ENCODE data around the gene CDCA7L.

Gene CDCA7L

DNA sequence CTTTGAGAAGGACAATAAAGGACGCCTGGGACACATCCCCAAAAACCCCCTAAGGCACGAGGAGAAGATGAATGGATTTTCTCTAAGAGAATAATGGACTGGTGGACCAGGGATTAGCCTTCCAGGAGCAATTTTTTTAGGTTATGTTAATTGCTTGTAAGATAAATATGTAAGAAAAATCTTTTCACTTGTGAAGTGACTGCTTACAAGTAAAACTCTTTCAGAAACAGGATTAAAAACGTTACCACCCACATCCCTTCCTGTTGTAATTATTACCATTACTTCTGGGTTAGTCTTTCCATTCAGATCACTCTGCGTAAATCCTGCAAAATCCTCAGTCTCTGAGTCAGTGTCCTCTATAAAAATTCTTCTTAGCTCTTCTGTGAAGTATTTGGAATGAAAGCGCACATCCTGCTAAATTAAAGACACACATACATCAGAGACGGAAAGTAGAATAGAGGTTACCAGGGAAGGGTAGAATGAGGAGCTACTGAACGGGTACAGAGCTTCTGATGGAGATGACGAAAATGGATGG, 34.3 kb downstream of the CDCA7L start:
- Histone ChIP-seq H3F3A (ENCODE audit: control insufficient read depth, insufficient read depth) (0 out of 2 replicates have a peak, but pooled peaks cover 2% of the 10 kb centered on the region), H3K79me2 (ENCODE audit: control insufficient read depth, low read length) (no peaks in the 10 kb centered on the region), H3K4me3 (ENCODE audit: low read length) (no peak overlapping the region), H4K20me1 (ENCODE audit: control insufficient read depth, insufficient read depth, low read depth, low read length) (peaks cover 3% of the 10 kb centered on the region; the same call in 1 of the 2 replicates), H3K4me1 (ENCODE audit: control insufficient read depth, low read length) (peaks cover 19% of the 10 kb centered on the region), H3K9me2 (replicated peaks; ENCODE audit: control insufficient read depth, low read length) (no peaks in the 10 kb centered on the region), H3K9me3 (ENCODE audit: control insufficient read depth, insufficient read depth, low read length) (no peaks in the 10 kb centered on the region), H3K36me3 (ENCODE audit: control insufficient read depth, low read length) (peaks cover 91% of the 10 kb centered on the region), H3K27me3 (ENCODE audit: control insufficient read depth, low read length) (no peaks in the 10 kb centered on the region), H3K4me2 (ENCODE audit: low read length) (no peak overlapping the region), H3K27ac (ENCODE audit: low read depth, low read length) (no peak overlapping the region)
- TF ChIP-seq, protein P1, sequence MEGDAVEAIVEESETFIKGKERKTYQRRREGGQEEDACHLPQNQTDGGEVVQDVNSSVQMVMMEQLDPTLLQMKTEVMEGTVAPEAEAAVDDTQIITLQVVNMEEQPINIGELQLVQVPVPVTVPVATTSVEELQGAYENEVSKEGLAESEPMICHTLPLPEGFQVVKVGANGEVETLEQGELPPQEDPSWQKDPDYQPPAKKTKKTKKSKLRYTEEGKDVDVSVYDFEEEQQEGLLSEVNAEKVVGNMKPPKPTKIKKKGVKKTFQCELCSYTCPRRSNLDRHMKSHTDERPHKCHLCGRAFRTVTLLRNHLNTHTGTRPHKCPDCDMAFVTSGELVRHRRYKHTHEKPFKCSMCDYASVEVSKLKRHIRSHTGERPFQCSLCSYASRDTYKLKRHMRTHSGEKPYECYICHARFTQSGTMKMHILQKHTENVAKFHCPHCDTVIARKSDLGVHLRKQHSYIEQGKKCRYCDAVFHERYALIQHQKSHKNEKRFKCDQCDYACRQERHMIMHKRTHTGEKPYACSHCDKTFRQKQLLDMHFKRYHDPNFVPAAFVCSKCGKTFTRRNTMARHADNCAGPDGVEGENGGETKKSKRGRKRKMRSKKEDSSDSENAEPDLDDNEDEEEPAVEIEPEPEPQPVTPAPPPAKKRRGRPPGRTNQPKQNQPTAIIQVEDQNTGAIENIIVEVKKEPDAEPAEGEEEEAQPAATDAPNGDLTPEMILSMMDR (IDR thresholded peaks at IDR 0.05; ENCODE audit: low read depth, low read length, poor library complexity, severe bottlenecking) = no peak
- no peak for TF ChIP-seq EZH2phosphoT487 (IDR thresholded peaks at IDR 0.05; ENCODE audit: borderline replicate concordance, low read length)

DNA sequence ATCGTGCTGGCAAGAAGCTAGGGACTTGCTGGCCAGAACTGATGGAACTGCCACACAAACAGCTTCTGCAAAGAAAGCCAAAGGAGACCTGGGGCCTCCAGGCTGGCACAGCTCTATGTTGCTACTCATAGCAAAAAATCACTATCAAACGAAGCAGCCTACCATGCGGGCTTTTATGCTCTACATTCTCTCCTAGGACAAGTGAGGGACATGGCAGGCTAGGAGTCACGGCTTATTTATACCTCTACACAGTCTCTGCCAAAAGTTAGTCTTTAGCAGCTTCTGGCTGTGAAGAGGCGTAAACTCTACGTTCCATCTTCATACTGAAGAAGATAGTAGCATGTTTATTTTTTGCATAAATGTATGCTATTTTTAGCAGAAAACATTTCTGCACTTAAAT, 35.4 kb downstream of the CDCA7L start:
- Histone ChIP-seq H3K9me2 (replicated peaks; ENCODE audit: control insufficient read depth, low read length) (no peaks in the 10 kb centered on the region), H4K20me1 (ENCODE audit: control insufficient read depth, insufficient read depth, low read depth, low read length) (peaks cover 3% of the 10 kb centered on the region; the same call in 1 of the 2 replicates), H3K79me2 (ENCODE audit: control insufficient read depth, low read length) (no peaks in the 10 kb centered on the region), H3K36me3 (ENCODE audit: control insufficient read depth, low read length) (peaks cover 95% of the 10 kb centered on the region), H3K9me3 (ENCODE audit: control insufficient read depth, insufficient read depth, low read length) (no peaks in the 10 kb centered on the region), H3K4me3 (ENCODE audit: low read length) (no peak overlapping the region), H3K4me2 (ENCODE audit: low read length) (no peak overlapping the region), H3K27me3 (ENCODE audit: control insufficient read depth, low read length) (no peaks in the 10 kb centered on the region), H3K27ac (ENCODE audit: low read depth, low read length) (no peak overlapping the region), H3F3A (ENCODE audit: control insufficient read depth, insufficient read depth) (0 out of 2 replicates have a peak, but pooled peaks cover 2% of the 10 kb centered on the region), H3K4me1 (ENCODE audit: control insufficient read depth, low read length) (peaks cover 19% of the 10 kb centered on the region)
- TF ChIP-seq, protein P1 (IDR thresholded peaks at IDR 0.05; ENCODE audit: low read depth, low read length, poor library complexity, severe bottlenecking) = no peak
- TF ChIP-seq EZH2phosphoT487 (IDR thresholded peaks at IDR 0.05; ENCODE audit: borderline replicate concordance, low read length) = no peak

DNA sequence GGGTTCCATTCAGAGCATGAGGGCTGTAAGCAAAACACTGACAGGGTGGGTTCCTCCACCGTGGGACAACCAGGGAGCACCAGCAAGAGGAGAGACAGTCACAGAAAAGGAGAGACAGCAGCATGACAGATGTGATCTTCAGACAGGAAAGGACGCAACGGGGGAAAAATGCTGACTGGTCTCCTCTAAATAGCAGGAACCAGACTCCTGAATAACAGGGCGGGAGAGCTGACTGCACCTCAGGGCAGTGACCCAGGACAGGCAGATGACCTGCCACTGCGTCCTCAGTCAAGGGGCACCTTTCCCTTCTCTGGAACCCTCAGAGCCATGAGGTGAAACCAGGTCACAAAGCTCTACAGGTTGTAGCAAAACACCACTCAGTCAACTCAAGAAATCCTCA, 37.0 kb downstream of the CDCA7L start:
- Histone ChIP-seq H3K9me2 (replicated peaks; ENCODE audit: control insufficient read depth, low read length) (no peaks in the 10 kb centered on the region), H3K9me3 (ENCODE audit: control insufficient read depth, insufficient read depth, low read length) (no peaks in the 10 kb centered on the region), H3F3A (ENCODE audit: control insufficient read depth, insufficient read depth) (0 out of 2 replicates have a peak, but pooled peaks cover 2% of the 10 kb centered on the region), H3K36me3 (ENCODE audit: control insufficient read depth, low read length) (peaks cover 95% of the 10 kb centered on the region), H3K79me2 (ENCODE audit: control insufficient read depth, low read length) (no peaks in the 10 kb centered on the region), H3K4me1 (ENCODE audit: control insufficient read depth, low read length) (peaks cover 7% of the 10 kb centered on the region), H3K4me2 (ENCODE audit: low read length) (no peak overlapping the region), H3K4me3 (ENCODE audit: low read length) (no peak overlapping the region), H4K20me1 (ENCODE audit: control insufficient read depth, insufficient read depth, low read depth, low read length) (peaks cover 3% of the 10 kb centered on the region; the same call in 1 of the 2 replicates), H3K27ac (ENCODE audit: low read depth, low read length) (no peak overlapping the region), H3K27me3 (ENCODE audit: control insufficient read depth, low read length) (no peaks in the 10 kb centered on the region)
- no peak for TF ChIP-seq EZH2phosphoT487 (IDR thresholded peaks at IDR 0.05; ENCODE audit: borderline replicate concordance, low read length)
- TF ChIP-seq, protein P1 (IDR thresholded peaks at IDR 0.05; ENCODE audit: low read depth, low read length, poor library complexity, severe bottlenecking) = no peak
